ENCODE results near the gene CASZ1.

CASZ1 gene

GRCh38 chr1:10630661-10631120, 165.8 kb downstream of the CASZ1 start:
- H3K27ac ChIP-seq: no peak overlapping the region
- TF ChIP-seq CTCF (IDR thresholded peaks at IDR 0.05): no peak

GRCh38 chr1:10629816-10630571, 166.5 kb downstream of the CASZ1 start:
- Histone ChIP-seq H3K27me3 (ENCODE audit: control insufficient read depth, insufficient read depth, low read length) (no peaks in the 10 kb centered on the region), H3K4me3 (ENCODE audit: low read depth, low read length) (no peak overlapping the region), H3K36me3 (ENCODE audit: control insufficient read depth, insufficient read depth, low read length) (no peaks in the 10 kb centered on the region), H3K4me2 (ENCODE audit: low read length) (no peak overlapping the region), H3K4me1 (no peaks in the 10 kb centered on the region), H2AFZ (no peak overlapping the region), H3K79me2 (no peaks in the 10 kb centered on the region), H3K27ac (no peak overlapping the region), H3K9me3 (ENCODE audit: control insufficient read depth, low read length) (no peaks in the 10 kb centered on the region), H3K9ac (no peak overlapping the region)
- TF ChIP-seq CTCF (IDR thresholded peaks at IDR 0.05): no peak

More at GRCh38 chr1:10630661-10631120, 165.8 kb downstream of the CASZ1 start:
- H3K4me2 ChIP-seq (ENCODE audit: low read length): no peak overlapping the region
- H3K4me3 ChIP-seq (ENCODE audit: low read depth, low read length): no peak overlapping the region
- H3K27me3 ChIP-seq (ENCODE audit: control insufficient read depth, insufficient read depth, low read length): no peaks in the 10 kb centered on the region
- no peaks in the 10 kb centered on the region for H3K4me1 ChIP-seq
- H2AFZ ChIP-seq: no peak overlapping the region
- H3K9me3 ChIP-seq (ENCODE audit: control insufficient read depth, low read length): no peaks in the 10 kb centered on the region
- H3K36me3 ChIP-seq (ENCODE audit: control insufficient read depth, insufficient read depth, low read length): no peaks in the 10 kb centered on the region
- H3K9ac ChIP-seq: no peak overlapping the region
- H3K79me2 ChIP-seq: no peaks in the 10 kb centered on the region

- no peak overlapping the region for H3K4me3 ChIP-seq (ENCODE audit: low read depth, low read length)
- H3K4me2 ChIP-seq (ENCODE audit: low read length): no peak overlapping the region
- TF ChIP-seq CTCF (IDR thresholded peaks at IDR 0.05): no peak
- no peaks in the 10 kb centered on the region for H3K27me3 ChIP-seq (ENCODE audit: control insufficient read depth, insufficient read depth, low read length)
- H3K79me2 ChIP-seq: no peaks in the 10 kb centered on the region
- no peak overlapping the region for H3K9ac ChIP-seq
- H3K4me1 ChIP-seq: no peaks in the 10 kb centered on the region
- no peak overlapping the region for H3K27ac ChIP-seq
- H2AFZ ChIP-seq: no peak overlapping the region
- H3K36me3 ChIP-seq (ENCODE audit: control insufficient read depth, insufficient read depth, low read length): no peaks in the 10 kb centered on the region
- no peaks in the 10 kb centered on the region for H3K9me3 ChIP-seq (ENCODE audit: control insufficient read depth, low read length)
Observed at GRCh38 chr1:10629091-10629815, 167.2 kb downstream of the CASZ1 start.

GRCh38 chr1:10628685-10629084, 167.8 kb downstream of the CASZ1 start:
- no peak for TF ChIP-seq CTCF (IDR thresholded peaks at IDR 0.05)
- H3K4me1 ChIP-seq: no peaks in the 10 kb centered on the region
- H2AFZ ChIP-seq: no peak overlapping the region
- H3K27me3 ChIP-seq (ENCODE audit: control insufficient read depth, insufficient read depth, low read length): no peaks in the 10 kb centered on the region
- no peak overlapping the region for H3K4me2 ChIP-seq (ENCODE audit: low read length)
- H3K9ac ChIP-seq: no peak overlapping the region
- H3K9me3 ChIP-seq (ENCODE audit: control insufficient read depth, low read length): no peaks in the 10 kb centered on the region
- H3K27ac ChIP-seq: no peak overlapping the region
- H3K79me2 ChIP-seq: no peaks in the 10 kb centered on the region
- H3K36me3 ChIP-seq (ENCODE audit: control insufficient read depth, insufficient read depth, low read length): no peaks in the 10 kb centered on the region
- no peak overlapping the region for H3K4me3 ChIP-seq (ENCODE audit: low read depth, low read length)
